Measurements from ENCODE around the gene TP53BP2.
"Not testable (repeated sequence)": the region's sequence is repeated elsewhere in the genome, so short reads cannot be mapped to it uniquely, and the experiment has no call there.

The TP53BP2 gene

GRCh38 chr1:223829678-223830077, 16.1 kb downstream of the TP53BP2 start:
- DNase-seq = no peak

GRCh38 chr1:223828162-223828848, 17.4 kb downstream of the TP53BP2 start:
- DNase-seq = no peak

DNA sequence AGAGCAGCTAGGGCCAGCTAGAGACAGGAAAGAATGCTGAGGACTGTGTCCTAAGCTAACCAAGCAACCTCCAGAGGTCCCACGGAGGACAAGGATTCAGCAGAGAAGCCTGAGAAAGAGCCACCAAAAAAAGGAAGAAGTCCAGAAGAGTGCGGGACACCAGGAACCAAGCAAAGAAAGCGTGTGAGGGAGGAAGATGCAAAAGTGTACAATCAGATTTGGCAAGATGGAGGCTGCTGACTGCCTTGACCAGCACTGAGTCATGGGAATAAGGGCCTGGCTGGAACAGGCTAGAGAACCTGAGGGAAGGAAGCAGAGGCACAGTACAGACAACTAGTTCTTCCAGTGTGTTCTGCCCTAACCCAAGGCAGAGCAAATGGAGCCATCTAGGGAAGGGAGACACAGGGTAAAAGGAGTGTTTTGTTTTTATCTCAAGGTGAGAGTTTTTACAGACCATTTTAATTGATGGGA, 18.5 kb downstream of the TP53BP2 start:
- no peak for DNase-seq

DNA sequence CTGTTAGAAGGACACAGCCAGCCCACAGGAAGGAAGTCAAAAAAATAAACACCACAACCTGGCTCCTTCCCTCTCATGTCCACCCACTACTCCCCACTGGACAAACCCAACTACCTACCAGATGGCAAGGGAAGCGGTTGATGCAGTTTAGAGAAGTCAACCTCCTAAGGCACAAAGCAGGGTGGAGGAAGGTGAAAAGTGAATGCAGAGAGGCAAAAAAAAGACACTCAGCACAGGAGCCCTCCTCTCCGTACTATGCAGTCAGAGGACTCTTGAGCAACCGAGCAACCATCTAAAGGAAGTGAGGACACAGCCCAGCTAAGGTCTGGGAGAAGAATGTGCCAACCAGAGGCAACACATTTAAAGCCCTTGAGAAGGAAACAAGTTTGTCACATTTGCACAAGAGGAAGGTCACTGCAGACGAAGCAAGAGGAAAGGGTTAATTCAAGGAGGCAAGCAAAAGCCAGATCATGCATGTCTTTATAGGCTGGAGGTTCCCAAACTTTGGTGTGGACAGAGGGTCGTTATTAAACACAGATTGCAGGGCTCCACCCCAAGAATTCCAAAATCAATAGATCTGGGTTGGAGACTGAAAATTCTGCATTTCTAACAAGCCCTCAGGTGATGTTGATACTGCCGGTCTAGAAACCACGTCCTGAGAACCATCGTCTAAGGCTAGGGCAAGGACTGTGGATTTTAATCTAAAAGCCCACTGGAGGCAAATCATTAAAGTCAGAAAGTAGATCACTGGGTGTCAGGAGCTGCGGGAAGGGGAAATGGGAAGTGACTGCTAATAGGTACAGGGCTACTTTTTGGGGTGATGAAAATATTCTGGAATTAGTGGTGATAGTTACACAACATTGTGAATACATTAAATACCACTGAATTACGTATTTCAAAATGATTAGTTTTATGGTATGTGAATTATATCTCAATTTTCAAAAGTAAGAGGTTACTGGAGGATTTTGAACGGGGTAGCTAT, 19.7 kb downstream of the TP53BP2 start:
- no peak for DNase-seq

DNA sequence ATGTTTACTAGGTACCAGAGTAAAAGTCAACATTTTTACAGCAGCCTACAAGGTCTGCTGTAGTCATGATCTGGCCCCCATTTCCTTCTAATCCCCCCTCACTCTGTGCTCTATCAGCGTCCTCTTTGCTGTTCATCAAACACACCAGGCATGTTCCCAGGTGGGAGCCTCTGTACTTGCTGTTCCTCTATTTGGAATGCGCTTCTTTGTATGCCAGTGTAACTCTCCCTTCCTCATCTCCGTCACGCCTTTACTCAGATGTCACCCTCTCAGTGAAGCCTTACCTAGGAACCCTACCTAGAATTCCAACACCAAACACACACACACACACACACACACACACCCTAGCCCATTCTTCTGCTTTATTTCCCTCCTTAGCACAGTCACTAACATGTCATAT, 21.0 kb downstream of the TP53BP2 start:
- DNase-seq = no peak

DNA sequence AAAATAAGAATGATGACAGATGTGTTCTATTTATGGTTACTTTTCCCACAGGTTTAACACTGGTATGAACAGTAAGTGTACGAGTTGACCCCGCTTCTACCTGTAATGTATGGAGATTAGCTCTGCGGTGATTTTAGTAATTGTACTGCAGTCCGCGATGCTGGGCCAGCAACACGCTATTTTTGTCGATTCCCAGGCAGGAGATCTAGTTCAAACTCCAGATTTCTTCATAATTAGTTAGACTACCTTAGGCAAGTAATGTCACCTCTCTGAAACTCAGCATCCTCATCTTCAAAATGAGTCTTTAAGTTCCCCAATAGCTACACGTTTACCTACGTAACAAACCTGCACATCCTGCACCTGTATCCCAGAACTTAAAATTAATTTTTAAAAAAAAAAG, 21.5 kb downstream of the TP53BP2 start:
- DNase-seq = no peak

DNA sequence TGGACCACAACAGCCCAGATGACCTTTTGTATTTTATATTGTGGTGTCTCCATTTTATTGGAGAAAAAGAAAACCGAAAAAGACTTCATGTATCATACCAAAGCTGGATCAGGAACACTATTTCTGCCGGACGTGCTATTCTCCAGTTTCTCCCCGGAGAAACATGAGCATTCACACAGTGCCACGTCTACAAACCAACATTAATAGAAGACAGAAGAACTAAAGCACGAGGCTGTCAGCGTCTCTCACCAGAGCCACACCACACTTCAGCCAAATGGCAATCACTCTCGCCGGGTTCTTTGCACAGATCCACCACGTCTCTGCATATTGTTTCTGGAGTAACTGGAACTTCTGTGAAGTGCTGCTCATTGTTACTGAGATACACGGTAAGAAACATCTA, 24.8 kb downstream of the TP53BP2 start:
- no peak for DNase-seq

GRCh38 chr1:223820515-223820858, 25.3 kb downstream of the TP53BP2 start:
- no peak for DNase-seq

DNA sequence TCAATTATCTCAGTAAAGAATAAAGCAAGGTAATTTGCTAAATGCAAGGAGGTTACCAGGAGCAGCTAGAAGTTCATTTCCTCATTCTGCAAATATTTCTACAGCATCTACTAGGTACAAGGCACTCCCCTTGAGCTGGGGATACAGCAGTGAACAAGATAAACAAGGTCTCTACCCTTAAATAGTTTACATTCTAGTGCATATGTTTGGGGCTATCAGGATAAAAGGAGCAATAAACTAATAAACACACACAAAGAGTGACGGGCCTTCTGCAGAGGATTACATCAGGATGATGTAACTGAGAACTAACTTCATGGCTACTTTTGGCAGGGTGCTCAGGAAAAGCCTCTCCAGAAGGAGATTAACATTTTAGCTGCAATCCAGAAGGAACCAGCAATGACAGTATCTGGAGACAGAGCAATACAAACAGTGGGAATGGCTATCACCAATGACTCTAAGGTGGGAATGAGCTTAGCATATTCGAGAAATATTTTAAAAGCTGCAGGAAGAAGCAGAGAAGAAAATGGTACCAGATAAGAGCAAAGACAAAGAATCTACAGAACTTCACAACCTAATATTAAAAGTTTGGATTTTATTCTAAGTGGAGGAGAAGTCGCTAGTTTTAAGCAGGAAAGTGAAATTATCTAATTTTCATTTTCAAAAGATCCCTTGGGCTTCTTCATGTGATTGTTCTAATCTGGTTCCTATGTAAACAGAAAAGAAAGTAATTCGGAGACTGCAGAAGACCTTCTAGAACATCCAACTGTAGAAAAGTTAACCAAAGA, 25.8 kb downstream of the TP53BP2 start:
- DNase-seq = no peak

- not testable (repeated sequence) for DNase-seq
Observed at GRCh38 chr1:223817265-223817664, 28.5 kb downstream of the TP53BP2 start.

DNA sequence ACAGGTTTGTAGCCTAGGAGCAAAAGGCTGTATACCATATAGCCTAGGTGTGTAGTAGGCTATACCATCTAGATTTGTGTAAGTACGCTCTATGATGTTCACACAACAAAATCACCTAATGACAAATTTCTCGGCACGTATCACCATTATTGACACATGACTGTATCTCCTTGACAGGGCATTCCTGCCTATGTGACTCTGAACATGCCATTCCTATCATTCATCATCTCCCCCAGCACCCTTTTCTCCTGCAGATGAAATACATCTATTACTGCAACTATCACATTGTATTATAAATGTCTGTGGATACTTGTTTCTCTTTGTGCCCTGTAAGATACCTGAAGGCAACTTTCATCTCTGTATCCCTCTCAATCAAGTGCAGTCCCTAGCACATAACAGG, 29.9 kb downstream of the TP53BP2 start:
- no peak for DNase-seq

- no peak for DNase-seq
Observed at GRCh38 chr1:223815020-223815853, 30.5 kb downstream of the TP53BP2 start.

- no peak for DNase-seq
Observed at GRCh38 chr1:223813645-223814044, 32.1 kb downstream of the TP53BP2 start.

- DNase-seq = no peak
Observed at GRCh38 chr1:223811634-223812101, 34.1 kb downstream of the TP53BP2 start.

GRCh38 chr1:223810586-223810985, 35.2 kb downstream of the TP53BP2 start:
- no peak for DNase-seq

DNA sequence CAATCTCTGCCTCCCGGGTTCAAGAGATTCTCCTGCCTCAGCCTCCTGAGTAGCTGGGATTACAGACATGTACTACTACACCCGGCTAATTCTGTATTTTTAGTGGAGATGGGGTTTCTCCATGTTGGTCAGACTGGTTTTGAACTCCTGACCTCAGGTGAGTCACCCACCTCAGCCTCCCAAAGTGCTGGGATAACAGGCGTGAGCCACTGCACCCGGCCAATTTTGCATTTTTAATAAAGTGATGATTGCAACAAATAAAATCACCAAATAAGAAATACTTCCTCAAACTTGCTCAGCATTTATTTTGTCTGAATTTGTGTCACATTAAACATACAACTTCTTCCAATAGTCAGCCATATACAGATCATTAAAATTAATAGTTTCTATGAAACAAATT, 35.8 kb downstream of the TP53BP2 start:
- DNase-seq = not testable (repeated sequence)

DNA sequence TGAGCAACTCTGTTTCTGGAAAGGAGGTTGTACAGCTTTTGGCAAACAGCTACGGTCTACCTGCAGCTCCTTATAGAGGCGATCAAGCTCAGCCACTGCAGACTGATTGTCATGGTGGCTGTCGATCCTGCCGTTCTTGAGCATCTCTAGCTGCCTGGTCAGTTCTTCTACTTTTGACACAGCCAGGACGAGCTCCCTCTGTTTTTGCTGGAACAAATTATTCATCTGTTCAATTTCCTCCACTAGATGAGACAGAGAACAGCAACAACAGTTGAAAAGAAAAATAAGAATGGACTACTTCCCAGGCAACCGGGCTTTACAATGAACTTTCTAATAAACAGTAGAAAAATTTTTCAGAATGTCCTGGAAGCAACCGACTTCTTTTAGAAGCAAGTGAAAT, 42.5 kb downstream of the TP53BP2 start:
- DNase-seq = no peak

DNA sequence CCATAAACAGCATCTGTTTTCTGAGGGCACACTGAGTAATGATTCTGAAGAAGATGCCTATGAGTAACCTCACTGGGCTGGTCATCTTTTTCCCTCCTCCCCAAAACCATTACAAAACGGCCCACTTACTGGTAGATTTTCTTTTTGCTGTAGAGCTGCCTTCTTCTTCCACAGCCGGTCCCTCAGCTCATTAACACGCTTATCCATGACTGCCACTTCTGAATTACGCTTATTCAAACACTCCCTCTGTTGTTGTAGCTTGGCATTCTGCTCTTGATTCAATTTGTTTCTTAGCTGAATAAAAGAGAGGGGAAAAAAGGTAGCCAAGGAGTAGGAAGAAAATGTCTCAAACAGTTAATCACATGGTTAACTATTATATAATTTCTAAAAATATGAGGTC, 43.1 kb downstream of the TP53BP2 start:
- DNase-seq = no peak

GRCh38 chr1:223802032-223802431, 43.7 kb downstream of the TP53BP2 start:
- DNase-seq = no peak

DNA sequence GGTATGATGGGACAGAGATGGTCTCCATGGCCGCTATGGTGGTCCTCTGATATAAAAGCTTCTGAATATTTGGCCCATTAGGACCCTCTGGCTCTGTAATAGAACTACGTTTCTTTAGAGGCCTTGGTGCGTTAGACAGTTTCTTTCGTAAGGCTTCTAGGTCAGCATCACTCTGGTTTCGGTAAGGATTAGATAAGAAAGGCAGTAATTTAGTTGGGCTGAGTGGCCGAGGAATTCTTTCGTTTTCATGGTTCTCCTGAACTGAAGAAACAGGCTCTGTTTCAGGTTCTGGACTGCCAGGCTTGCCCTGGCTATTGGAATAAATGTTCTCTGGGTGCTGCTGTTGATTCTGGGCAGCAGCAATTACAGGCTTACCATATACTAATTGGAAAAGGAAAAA, 49.5 kb downstream of the TP53BP2 start:
- DNase-seq = no peak

DNA sequence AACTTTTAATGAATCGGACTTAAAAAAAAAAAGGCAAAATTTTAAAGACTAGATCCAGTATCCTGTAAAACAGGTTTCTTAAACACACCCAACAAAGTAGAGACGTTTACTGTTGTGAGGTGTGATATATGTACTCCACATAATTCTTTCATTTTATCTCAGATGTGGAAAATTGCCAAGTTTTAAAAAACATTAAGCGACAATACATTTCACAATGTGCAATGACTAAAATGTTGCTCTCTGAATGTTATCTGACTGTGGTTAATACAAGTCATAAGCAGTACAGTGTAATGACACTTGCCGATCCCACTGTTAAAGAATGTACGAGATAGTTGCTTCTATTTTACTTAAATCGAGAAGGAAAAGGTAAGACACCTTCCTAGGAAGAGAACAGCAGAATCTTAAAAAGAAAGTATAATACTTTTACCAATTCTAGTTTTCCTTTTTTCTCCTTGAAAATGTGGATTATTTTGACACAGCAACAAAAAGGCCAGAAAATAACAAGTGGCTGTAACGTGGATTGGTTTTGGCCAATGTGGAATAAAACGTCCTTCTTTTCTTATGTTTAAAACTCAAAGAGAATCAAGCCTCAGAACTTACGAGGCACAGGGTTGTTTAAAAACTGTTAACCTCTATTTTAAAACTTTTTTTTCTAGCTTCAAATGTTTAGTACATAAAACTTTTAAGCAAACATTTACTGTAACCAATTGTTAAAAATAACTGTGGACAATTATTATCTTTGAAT, 51.4 kb downstream of the TP53BP2 start:
- DNase-seq = no peak

DNA sequence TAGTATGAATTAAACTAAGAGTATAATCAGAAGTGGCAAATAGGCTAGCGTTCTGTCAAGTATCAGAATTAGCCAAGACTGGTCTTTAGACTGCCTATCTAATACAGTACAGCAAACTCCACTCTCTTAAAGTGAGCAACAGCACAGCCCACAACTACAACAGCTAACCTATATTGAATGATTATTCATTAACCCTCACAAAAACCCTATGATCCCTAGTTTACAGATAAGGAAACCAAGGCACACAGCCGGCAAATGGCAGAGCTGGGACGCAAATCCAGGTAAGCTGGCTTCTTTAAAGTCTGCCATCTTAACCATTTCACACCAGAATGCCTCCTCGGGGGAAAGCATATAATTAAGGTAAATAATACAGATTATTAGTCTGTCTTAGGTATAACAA, 52.0 kb downstream of the TP53BP2 start:
- no peak for DNase-seq
